ENCODE measurements around the gene ST8SIA6. TPM values are rescaled to one million over a fixed set of nuclear protein-coding genes. Genes with fewer than 3 reads are reported as not detected.

ST8SIA6 gene
- total and polyA plus RNA-seq, 7 donors = 0.12 to 2.1 (median 1.1) TPM

GRCh38 chr10:17473228-17473950 is 19.0 kb upstream of the ST8SIA6 start:
- H3K9me3 ChIP-seq = no peaks in the 10 kb centered on the region
- ATAC-seq (no peak), DNase-seq (no peak)
- TF ChIP-seq CTCF (IDR thresholded peaks at IDR 0.05) = no peak
- H3K27ac ChIP-seq = no peak overlapping the region
- no peaks in the 10 kb centered on the region for H3K4me1 ChIP-seq
- 59 to 65% (median 64%) methylated on average over 11 of the region's 11 CpGs for WGBS, 3 donors
- H3K36me3 ChIP-seq (ENCODE audit: insufficient read depth in 1 of 2, low read depth in 1 of 2) = no peaks in the 10 kb centered on the region
- intact Hi-C loops (cut with DNase I) = no loop called here
- H3K27me3 ChIP-seq (ENCODE audit: insufficient read depth in 3 of 3, low read length in 2 of 3) = no peaks in the 10 kb centered on the region
- no peak overlapping the region for H3K4me3 ChIP-seq

GRCh38 chr10:17472481-17473227 is 18.3 kb upstream of the ST8SIA6 start:
- no peak for TF ChIP-seq CTCF (IDR thresholded peaks at IDR 0.05)
- Histone ChIP-seq H3K4me3 (no peak overlapping the region), H3K36me3 (ENCODE audit: insufficient read depth in 1 of 2, low read depth in 1 of 2) (no peaks in the 10 kb centered on the region), H3K9me3 (no peaks in the 10 kb centered on the region), H3K27ac (no peak overlapping the region), H3K4me1 (no peaks in the 10 kb centered on the region), H3K27me3 (ENCODE audit: insufficient read depth in 3 of 3, low read length in 2 of 3) (no peaks in the 10 kb centered on the region)
- intact Hi-C loops (cut with DNase I) = no loop called here
- DNase-seq = no peak
- no peak for ATAC-seq
- 73 to 77% (median 73%) methylated on average over 3 of the region's 3 CpGs for WGBS, 3 donors

GRCh38 chr10:17470246-17470645 is 15.9 kb upstream of the ST8SIA6 start:
- WGBS, 3 donors = 87 to 93% (median 90%) methylated on average over 5 of the region's 5 CpGs
- TF ChIP-seq CTCF (IDR thresholded peaks at IDR 0.05) = no peak
- H3K27me3 ChIP-seq (ENCODE audit: insufficient read depth in 3 of 3, low read length in 2 of 3) = no peaks in the 10 kb centered on the region
- H3K9me3 ChIP-seq = no peaks in the 10 kb centered on the region
- ATAC-seq (no peak), DNase-seq (no peak)
- intact Hi-C loops (cut with DNase I) = no loop called here
- H3K4me3 ChIP-seq = no peak overlapping the region
- H3K36me3 ChIP-seq (ENCODE audit: insufficient read depth in 1 of 2, low read depth in 1 of 2) = no peaks in the 10 kb centered on the region
- no peak overlapping the region for H3K27ac ChIP-seq
- no peaks in the 10 kb centered on the region for H3K4me1 ChIP-seq

- Histone ChIP-seq H3K4me3 (no peak overlapping the region), H3K36me3 (ENCODE audit: insufficient read depth in 1 of 2, low read depth in 1 of 2) (no peaks in the 10 kb centered on the region), H3K9me3 (no peaks in the 10 kb centered on the region), H3K4me1 (no peaks in the 10 kb centered on the region), H3K27ac (no peak overlapping the region), H3K27me3 (ENCODE audit: insufficient read depth in 3 of 3, low read length in 2 of 3) (no peaks in the 10 kb centered on the region)
- intact Hi-C loops (cut with DNase I) = no loop called here
- DNase-seq = no peak
- no peak for TF ChIP-seq CTCF (IDR thresholded peaks at IDR 0.05)
- 55 to 68% (median 63%) methylated on average over 5 of the region's 5 CpGs for WGBS, 3 donors
- no peak for ATAC-seq
Measured at GRCh38 chr10:17465328-17466125, 11.1 kb upstream of the ST8SIA6 start.
